Stomach smooth muscle (tissue), 2 donors: Measurements from ENCODE around the gene PTPRM.

Experiments
- H3K27ac ChIP-seq: one replicate; pipeline ENCODE4 v1.7.0; 2013; ENCODE audit warnings: mild to moderate bottlenecking, low read length, inconsistent platforms
- H3K27me3 ChIP-seq, 2 donors: one replicate each; pipeline ENCODE4 v1.7.0; 2013; ENCODE audit warnings: low read length in 2 of 2; ENCODE audit not compliant: insufficient read depth in 2 of 2, control insufficient read depth in 1 of 2
- H3K36me3 ChIP-seq, 2 donors: one replicate each; pipeline ENCODE4 v1.7.0; 2013; ENCODE audit warnings: low read length in 2 of 2; ENCODE audit not compliant: control insufficient read depth in 2 of 2, insufficient read depth in 2 of 2
- H3K4me1 ChIP-seq: one replicate; pipeline ENCODE4 v1.7.0; 2013; ENCODE audit warnings: low read length; ENCODE audit not compliant: control insufficient read depth, insufficient read depth
- H3K4me3 ChIP-seq, 2 donors: one replicate each; pipeline ENCODE4 v1.7.0; 2013; ENCODE audit warnings: low read length in 2 of 2
- H3K9ac ChIP-seq, 2 donors: one replicate each; pipeline ENCODE4 v1.7.0; 2013; ENCODE audit warnings: low read length in 2 of 2, mild to moderate bottlenecking in 1 of 2
- H3K9me3 ChIP-seq, 2 donors: one replicate each; pipeline ENCODE4 v1.7.0; 2013; ENCODE audit warnings: low read length in 2 of 2; ENCODE audit not compliant: control insufficient read depth in 2 of 2
- donor health status: healthy.
- donor health status: Pancreatic carcinoma.

PTPRM gene

DNA sequence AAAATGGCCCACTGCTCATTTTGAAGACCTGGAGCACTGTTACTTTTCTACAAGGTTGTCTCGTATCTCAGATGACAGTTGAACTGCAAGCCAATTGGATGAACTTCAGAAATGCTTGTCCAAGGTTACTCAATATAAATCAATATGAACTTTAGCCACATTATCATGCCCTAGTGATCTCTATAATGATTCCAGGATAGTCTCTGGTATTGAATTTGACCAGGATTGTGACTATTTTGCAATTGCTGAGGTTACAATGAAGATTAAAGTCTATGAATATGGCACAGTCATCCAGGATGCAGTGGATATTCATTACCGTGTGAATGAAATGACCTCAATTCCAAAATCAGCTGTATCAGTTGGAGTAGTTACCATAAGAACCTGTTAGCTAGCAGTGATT lies 846.1 kb downstream of the PTPRM start:
- H3K4me3 ChIP-seq = no peak overlapping the region
- no peaks in the 10 kb centered on the region for H3K4me1 ChIP-seq
- peaks cover 0 to under 1% of the 10 kb centered on the region in 2 donors for H3K36me3 ChIP-seq
- no peak overlapping the region for H3K9ac ChIP-seq
- no peak overlapping the region for H3K27ac ChIP-seq
- H3K27me3 ChIP-seq = no peaks in the 10 kb centered on the region
- peaks cover 11 to 26% of the 10 kb centered on the region in 2 donors for H3K9me3 ChIP-seq

DNA sequence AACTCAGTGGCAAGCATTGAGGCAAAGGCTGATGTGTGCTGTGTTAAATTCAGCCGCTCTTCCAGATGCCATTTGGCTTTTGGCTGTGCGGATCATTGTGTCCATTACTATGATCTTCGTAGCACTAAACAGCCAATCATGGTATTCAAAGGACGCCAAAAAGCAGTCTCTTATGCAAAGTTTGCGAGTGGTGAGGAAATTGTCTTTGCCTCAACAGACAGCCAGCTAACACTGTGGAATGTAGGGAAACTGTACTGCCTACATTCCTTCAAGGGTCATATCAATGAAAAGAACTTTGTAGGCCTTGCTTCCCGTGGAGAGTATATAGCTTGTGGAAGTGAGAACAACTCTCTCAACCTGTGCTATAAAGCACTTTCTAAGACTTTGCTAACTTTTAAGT lies 846.6 kb downstream of the PTPRM start:
- no peaks in the 10 kb centered on the region for H3K36me3 ChIP-seq
- no peak overlapping the region for H3K4me3 ChIP-seq
- no peak overlapping the region for H3K9ac ChIP-seq
- no peaks in the 10 kb centered on the region for H3K27me3 ChIP-seq
- H3K27ac ChIP-seq = no peak overlapping the region
- H3K9me3 ChIP-seq = peaks cover 11 to 22% of the 10 kb centered on the region in 2 donors
- H3K4me1 ChIP-seq = no peaks in the 10 kb centered on the region

DNA sequence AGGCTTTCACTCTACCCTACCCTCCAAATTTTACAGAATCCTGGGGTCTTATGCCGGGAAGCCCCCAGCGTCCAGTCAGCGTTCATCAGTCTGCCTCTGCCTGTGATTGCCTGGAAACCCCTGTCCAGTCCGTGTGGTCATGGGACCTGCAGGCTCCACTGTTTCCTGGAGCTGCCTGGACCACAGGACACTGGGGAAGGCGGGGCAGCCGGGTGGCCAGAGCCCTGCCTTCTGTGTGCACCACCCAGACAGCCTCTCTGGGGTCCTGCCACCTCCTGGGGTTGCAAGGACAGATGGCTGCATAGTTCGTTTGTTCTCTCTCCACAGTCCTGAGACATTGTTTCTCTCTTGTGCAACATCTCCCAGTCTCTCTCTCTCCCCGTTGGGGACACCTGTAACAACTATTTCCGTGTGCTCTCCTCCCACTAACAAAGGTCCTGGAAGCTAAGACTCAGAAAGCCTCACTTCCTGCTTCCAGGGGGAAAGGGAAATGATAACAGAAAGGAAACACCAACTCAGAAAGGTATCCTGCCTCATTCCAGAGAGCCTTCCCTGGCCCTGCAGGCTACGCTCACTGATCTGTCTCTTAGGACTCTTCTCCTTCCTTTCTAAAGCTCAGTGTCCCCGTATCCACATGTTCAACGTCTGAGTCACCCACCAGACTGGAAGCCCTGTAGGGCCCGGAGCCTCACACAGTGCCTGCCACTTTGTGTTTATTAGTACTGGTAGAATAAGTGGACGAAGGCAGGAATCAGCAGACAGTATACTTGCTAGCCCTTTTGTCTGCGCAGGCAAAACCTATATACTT lies 849.3 kb downstream of the PTPRM start:
- no peak overlapping the region for H3K9ac ChIP-seq
- H3K36me3 ChIP-seq = no peaks in the 10 kb centered on the region
- peaks cover 9 to 11% of the 10 kb centered on the region in 2 donors for H3K9me3 ChIP-seq
- no peaks in the 10 kb centered on the region for H3K4me1 ChIP-seq
- no peak overlapping the region for H3K27ac ChIP-seq
- no peak overlapping the region for H3K4me3 ChIP-seq
- H3K27me3 ChIP-seq = no peaks in the 10 kb centered on the region

DNA sequence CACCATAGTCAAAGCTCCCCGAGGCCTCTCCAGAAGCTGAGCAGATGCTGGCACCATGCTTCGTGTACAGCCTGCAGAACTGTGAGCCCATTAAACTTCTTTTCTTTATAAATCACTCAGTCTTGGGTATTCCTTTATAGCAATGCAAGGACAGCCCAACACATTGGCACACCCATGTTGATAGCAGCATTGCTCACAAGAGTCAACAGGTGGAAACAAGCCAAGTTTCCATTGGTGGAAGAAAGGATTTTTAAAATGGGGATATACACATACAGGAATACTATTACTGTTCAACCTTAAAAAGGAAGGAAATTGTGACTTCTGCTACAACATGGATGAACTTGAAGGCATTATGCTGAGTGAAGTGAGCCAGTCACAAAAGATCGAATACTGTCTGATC lies 855.3 kb downstream of the PTPRM start:
- Histone ChIP-seq H3K9me3 (no peaks in the 10 kb centered on the region), H3K27ac (no peak overlapping the region), H3K4me3 (no peak overlapping the region), H3K9ac (no peak overlapping the region), H3K36me3 (no peaks in the 10 kb centered on the region), H3K27me3 (no peaks in the 10 kb centered on the region), H3K4me1 (no peaks in the 10 kb centered on the region)

DNA sequence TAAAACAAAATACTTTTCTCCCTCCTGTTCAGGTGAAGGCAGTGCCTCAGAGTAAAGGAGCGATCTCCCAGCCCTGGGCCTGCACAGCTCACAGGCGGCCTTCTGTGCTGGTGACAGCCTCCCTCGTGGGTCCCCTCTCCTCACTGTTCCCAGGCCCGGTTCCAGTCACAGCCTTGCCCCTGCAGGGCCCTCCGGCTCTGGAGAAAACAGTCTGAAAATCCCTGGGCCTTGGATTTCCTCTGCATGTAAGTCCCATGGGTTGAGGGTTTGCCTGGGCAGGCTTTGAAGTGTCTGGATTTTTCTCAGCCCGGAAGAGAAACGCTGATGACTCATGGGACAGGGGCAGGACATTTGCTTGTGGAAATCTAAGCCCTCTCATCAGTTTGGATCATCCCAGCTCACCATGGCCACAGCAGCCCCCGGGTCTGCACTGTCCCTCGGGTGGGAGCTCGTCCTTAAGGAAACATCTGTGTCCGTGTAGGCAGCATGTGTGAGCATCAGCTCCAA lies 856.0 kb downstream of the PTPRM start:
- H3K36me3 ChIP-seq = no peaks in the 10 kb centered on the region
- no peaks in the 10 kb centered on the region for H3K9me3 ChIP-seq
- H3K27ac ChIP-seq = no peak overlapping the region
- H3K9ac ChIP-seq = no peak overlapping the region
- no peak overlapping the region for H3K4me3 ChIP-seq
- no peaks in the 10 kb centered on the region for H3K27me3 ChIP-seq
- no peaks in the 10 kb centered on the region for H3K4me1 ChIP-seq

DNA sequence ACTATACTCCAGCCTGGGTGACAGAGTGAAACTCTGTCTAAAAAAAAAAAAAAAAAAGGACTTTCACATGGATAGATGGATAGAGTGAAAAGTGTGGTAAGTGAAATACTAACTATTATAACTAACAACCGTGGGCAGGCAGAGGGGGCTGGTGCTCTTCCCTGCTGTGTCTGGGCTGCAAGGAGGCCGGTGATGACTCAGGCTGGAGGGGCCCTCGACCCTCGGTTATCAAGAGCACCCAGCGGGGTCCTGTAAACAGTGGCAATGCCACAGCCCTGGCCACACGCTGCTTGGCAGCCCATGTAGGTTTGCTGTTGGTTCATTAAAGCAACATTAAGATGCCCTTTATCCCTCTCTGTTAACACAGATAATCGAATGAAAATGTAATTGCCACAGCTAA lies 857.4 kb downstream of the PTPRM start:
- H3K4me1 ChIP-seq = no peaks in the 10 kb centered on the region
- H3K36me3 ChIP-seq = no peaks in the 10 kb centered on the region
- no peak overlapping the region for H3K9ac ChIP-seq
- H3K4me3 ChIP-seq = no peak overlapping the region
- H3K27ac ChIP-seq = no peak overlapping the region
- no peaks in the 10 kb centered on the region for H3K9me3 ChIP-seq
- no peaks in the 10 kb centered on the region for H3K27me3 ChIP-seq

DNA sequence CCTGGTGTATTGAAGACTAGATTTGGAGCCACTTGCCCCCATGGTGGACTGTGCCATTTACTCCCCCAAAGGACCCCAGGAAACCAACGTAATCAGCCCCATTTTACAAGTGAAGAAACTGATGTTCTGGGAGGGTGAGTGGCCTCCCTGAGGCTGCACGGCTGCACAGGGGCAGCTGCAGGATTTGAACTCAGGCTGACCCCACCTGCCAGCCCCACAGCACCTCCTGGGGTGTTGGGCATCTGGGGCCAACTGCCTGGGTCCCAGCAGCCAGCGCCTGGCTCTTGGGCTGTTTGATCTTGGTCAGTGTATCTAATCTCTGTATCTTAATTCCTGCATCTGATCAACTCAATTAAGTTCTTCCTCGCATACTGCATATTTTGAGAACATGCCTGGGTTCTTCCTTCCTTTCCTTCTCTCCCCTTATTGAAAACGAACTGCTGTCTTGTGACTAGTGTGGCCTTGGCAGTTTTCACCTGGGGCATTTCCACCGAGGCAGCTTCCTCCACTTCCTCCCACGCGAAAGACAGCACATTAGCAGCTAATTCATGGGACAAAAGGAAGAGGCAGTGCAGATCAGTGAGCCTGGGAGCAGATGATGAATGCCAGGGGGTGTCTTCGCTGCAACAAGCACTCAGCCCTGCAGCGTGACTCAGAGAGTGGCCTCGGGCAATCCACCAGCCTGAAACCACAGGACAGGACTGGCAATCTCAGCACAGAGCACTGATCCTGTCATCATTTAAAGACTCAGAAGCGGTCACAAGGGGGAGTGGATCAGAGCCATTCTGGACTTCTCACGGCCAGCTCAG lies 858.0 kb downstream of the PTPRM start:
- no peaks in the 10 kb centered on the region for H3K36me3 ChIP-seq
- no peaks in the 10 kb centered on the region for H3K27me3 ChIP-seq
- no peaks in the 10 kb centered on the region for H3K4me1 ChIP-seq
- H3K9me3 ChIP-seq = no peaks in the 10 kb centered on the region
- no peak overlapping the region for H3K4me3 ChIP-seq
- no peak overlapping the region for H3K27ac ChIP-seq
- H3K9ac ChIP-seq = no peak overlapping the region

DNA sequence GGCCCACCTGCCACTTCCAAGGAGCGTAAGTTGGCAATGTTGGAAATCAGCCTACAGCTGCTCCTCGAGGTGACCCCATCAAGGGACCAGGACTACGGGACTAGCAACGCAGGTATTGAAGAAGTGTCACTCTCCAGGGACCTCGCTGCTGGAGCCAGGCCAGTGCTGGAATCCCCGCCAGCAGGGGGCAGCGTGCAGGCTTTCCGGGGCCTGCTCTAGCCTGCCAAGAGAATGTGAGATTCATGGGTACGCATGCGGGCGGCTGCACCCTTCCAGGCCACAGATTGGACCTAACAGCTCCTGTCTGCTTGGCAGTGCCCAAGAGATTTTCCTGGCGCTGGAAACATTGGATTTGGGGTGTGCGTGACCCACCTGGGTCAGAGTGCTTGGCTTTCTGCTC lies 859.3 kb downstream of the PTPRM start:
- Histone ChIP-seq H3K27me3 (no peaks in the 10 kb centered on the region), H3K4me3 (no peak overlapping the region), H3K9me3 (no peaks in the 10 kb centered on the region), H3K36me3 (no peaks in the 10 kb centered on the region), H3K27ac (no peak overlapping the region), H3K9ac (no peak overlapping the region), H3K4me1 (no peaks in the 10 kb centered on the region)

DNA sequence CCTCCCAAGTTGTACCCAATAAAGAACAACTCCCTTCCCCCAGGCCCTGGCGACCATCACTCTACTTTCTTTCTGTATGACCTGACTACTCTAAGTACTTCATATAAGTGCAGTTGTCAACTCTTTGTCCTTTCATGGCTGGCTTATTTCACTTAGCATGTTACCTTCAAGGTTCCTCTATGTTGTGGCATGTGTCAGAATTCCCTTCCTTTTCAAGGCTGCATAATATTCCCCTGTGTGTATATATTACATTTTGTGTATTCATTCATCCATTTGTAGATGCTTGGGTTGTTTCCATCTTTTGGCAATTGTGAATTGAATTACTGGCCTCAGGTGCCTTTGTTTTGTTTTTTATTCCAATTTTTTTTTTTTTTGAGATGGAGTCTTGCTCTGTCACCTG lies 860.2 kb downstream of the PTPRM start:
- H3K9ac ChIP-seq = no peak overlapping the region
- H3K9me3 ChIP-seq = no peaks in the 10 kb centered on the region
- no peaks in the 10 kb centered on the region for H3K36me3 ChIP-seq
- no peak overlapping the region for H3K27ac ChIP-seq
- H3K4me3 ChIP-seq = no peak overlapping the region
- H3K4me1 ChIP-seq = no peaks in the 10 kb centered on the region
- no peaks in the 10 kb centered on the region for H3K27me3 ChIP-seq

DNA sequence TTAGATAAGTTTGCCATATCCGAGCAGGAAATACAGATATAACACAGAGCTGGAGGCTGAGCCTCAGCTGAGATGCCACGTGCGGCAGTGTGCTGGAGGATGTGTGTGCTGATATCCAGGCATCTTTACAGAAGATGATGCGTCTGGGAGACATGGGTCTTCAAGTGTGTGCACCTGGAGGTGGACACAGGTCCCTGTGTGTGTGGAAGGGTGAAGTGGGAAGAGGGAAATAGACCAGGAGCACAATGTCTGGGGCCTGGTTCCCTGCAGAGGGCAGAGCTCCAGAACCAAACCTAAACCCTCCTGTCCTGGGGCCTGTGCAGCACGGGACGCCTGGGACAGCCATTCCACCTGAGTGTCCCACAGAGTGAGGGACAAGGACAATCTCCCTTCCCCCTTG lies 861.8 kb downstream of the PTPRM start:
- no peak overlapping the region for H3K9ac ChIP-seq
- H3K27ac ChIP-seq = no peak overlapping the region
- no peaks in the 10 kb centered on the region for H3K36me3 ChIP-seq
- H3K4me3 ChIP-seq = no peak overlapping the region
- H3K9me3 ChIP-seq = no peaks in the 10 kb centered on the region
- H3K4me1 ChIP-seq = no peaks in the 10 kb centered on the region
- no peaks in the 10 kb centered on the region for H3K27me3 ChIP-seq

DNA sequence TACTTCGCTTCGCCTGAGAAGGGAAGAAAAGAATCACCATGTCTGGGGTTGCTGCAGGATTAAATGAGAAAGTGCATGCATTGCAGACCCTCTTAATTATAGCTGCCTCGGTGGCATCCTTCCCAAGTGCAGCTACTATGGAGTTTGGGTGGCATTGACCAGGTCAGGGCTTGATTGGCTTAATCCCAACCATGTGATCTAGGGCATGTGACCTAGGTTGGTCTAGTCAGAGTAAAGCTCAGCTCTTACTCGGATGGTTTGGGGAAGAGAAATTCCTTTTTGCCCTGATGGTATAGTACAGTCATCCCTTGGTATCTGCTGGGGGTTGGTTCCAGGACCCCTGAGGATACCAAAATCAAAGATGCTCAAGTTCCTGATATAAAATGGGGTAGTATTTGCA lies 863.9 kb downstream of the PTPRM start:
- Histone ChIP-seq H3K4me1 (no peaks in the 10 kb centered on the region), H3K9me3 (no peaks in the 10 kb centered on the region), H3K27ac (no peak overlapping the region), H3K9ac (no peak overlapping the region), H3K4me3 (no peak overlapping the region), H3K27me3 (no peaks in the 10 kb centered on the region), H3K36me3 (no peaks in the 10 kb centered on the region)
